ENCODE data around the gene FAM110A. TPM values are rescaled to one million over a fixed set of nuclear protein-coding genes. Genes with fewer than 3 reads are reported as not detected.

The FAM110A gene
- total RNA-seq, 2 donors from 2014 or later = 12.1 to 16.9 TPM

DNA sequence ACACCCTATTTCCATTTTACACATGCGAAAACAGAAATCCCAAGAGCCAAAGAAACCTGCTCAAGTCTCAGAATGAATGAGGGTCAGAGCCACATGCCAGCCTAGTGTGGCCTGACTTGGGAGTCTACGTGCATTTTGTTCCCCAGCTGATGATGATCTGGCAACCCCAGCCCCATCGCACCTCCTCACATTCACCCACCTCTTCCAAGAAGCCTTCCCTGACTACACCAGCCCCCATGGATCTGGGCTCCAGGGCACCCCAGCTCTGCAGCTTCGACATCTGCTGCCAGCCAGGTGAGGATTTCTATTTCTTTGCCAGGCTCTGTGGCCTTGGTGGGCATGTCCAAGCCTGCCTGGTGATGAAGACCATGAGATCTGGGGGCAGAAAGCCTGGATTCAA lies 41.6 kb downstream of the FAM110A start:
- Mint-ChIP-seq H3K36me3 (ENCODE audit: low read depth) (no peaks in the 10 kb centered on the region), H3K27ac (no peak overlapping the region), H3K4me1 (no peaks in the 10 kb centered on the region), H3K27me3 (ENCODE audit: insufficient read depth) (peaks cover 17% of the 10 kb centered on the region), H3K9me3 (no peaks in the 10 kb centered on the region), H3K4me3 (no peak overlapping the region)
- no peaks in the 10 kb centered on the region for H3K9me3 ChIP-seq (ENCODE audit: control insufficient read depth, low read length)
- no peak overlapping the region for H3K4me3 ChIP-seq (ENCODE audit: low read length)
- DNase-seq = no peak
- WGBS, 2 experiments (ENCODE audit: insufficient coverage in 1 of 2, insufficient read length in 1 of 2) = 89 to 100% methylated on average over 2 to 4 of the region's 4 CpGs
- no peak overlapping the region for H3K27ac ChIP-seq (ENCODE audit: low read depth, low read length)
- no peak overlapping the region for H3K9ac ChIP-seq (ENCODE audit: extremely low read depth, low read length, poor library complexity, severe bottlenecking)
- no peaks in the 10 kb centered on the region for H3K36me3 ChIP-seq (ENCODE audit: control insufficient read depth, insufficient read depth, low read length)
- TF ChIP-seq, protein P1, sequence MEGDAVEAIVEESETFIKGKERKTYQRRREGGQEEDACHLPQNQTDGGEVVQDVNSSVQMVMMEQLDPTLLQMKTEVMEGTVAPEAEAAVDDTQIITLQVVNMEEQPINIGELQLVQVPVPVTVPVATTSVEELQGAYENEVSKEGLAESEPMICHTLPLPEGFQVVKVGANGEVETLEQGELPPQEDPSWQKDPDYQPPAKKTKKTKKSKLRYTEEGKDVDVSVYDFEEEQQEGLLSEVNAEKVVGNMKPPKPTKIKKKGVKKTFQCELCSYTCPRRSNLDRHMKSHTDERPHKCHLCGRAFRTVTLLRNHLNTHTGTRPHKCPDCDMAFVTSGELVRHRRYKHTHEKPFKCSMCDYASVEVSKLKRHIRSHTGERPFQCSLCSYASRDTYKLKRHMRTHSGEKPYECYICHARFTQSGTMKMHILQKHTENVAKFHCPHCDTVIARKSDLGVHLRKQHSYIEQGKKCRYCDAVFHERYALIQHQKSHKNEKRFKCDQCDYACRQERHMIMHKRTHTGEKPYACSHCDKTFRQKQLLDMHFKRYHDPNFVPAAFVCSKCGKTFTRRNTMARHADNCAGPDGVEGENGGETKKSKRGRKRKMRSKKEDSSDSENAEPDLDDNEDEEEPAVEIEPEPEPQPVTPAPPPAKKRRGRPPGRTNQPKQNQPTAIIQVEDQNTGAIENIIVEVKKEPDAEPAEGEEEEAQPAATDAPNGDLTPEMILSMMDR (conservative IDR thresholded peaks at IDR 0.05) = no peak
- peaks cover 5% of the 10 kb centered on the region for H3K27me3 ChIP-seq (ENCODE audit: control insufficient read depth, insufficient read depth, low read length, poor library complexity, severe bottlenecking)
- H3K4me1 ChIP-seq (ENCODE audit: control insufficient read depth, insufficient read depth, low read length) = no peaks in the 10 kb centered on the region

DNA sequence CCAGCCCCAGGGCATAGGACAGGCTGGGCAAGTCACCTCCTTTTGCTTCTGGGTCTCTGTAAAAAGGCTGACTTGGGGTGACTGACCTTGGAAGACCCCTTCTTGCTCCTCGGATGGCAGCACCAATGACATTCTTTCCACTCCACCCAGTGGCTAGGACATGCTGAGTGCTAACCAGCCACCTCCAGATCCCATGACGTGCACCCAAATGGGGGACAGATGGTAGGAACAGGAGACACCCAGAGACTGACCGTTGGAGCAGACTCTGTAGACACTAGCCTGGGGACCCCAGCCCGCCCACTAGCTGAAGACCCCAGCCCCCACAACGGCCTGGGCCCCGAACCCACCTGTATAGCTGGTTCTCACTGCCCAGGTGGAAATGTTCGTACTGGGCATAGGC lies 44.3 kb downstream of the FAM110A start:
- no peak overlapping the region for H3K4me3 ChIP-seq (ENCODE audit: low read length)
- H3K4me1 Mint-ChIP-seq = no peaks in the 10 kb centered on the region
- no peaks in the 10 kb centered on the region for H3K36me3 Mint-ChIP-seq (ENCODE audit: low read depth)
- TF ChIP-seq, protein P1 (conservative IDR thresholded peaks at IDR 0.05) = no peak
- H3K27ac ChIP-seq (ENCODE audit: low read depth, low read length) = no peak overlapping the region
- H3K9me3 Mint-ChIP-seq = no peaks in the 10 kb centered on the region
- H3K4me1 ChIP-seq (ENCODE audit: control insufficient read depth, insufficient read depth, low read length) = no peaks in the 10 kb centered on the region
- peaks cover 5% of the 10 kb centered on the region for H3K27me3 ChIP-seq (ENCODE audit: control insufficient read depth, insufficient read depth, low read length, poor library complexity, severe bottlenecking)
- DNase-seq = no peak
- H3K27ac Mint-ChIP-seq = no peak overlapping the region
- H3K4me3 Mint-ChIP-seq = no peak overlapping the region
- H3K9me3 ChIP-seq (ENCODE audit: control insufficient read depth, low read length) = no peaks in the 10 kb centered on the region
- peaks cover 14% of the 10 kb centered on the region for H3K27me3 Mint-ChIP-seq (ENCODE audit: insufficient read depth)
- 75 to 83% methylated on average over 3 to 7 of the region's 7 CpGs for WGBS, 2 experiments (ENCODE audit: insufficient coverage in 1 of 2, insufficient read length in 1 of 2)
- H3K36me3 ChIP-seq (ENCODE audit: control insufficient read depth, insufficient read depth, low read length) = no peaks in the 10 kb centered on the region
- no peak overlapping the region for H3K9ac ChIP-seq (ENCODE audit: extremely low read depth, low read length, poor library complexity, severe bottlenecking)

DNA sequence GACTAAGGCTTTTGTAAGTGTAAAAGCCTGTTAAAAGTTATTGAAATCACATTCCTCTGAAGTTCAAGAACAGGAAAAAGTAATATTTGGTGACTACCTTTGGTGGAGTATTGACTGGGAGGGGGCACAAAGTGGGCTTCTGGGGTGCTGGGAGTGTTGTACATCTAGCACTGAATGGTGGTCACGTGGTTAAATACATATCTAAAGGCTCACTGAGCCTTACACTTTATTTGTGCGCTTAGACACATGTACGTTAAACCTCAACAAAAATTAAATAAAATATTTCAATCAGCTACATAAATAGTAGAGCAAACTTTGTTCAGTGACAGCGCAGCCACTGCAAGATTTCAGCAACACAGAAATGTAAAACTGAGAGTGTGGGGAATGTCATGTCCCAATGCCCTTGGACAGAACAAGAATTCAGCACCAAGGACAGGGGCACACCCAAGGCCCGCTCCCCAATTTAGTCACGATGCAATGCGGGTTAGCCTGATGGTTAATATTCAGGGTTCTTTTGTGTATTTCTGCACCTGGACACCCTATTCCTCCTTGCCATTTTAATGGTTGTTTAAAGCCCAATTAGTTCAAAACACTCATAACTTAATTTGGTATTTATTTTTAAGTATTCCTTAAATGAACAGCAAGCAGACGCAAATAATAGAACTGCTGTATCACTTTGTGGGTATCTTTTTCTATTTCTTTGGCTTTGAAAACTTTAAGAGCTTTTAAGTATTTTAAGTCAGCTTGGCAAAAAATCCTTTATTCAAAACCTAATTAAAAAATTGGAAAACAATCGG lies 45.2 kb downstream of the FAM110A start:
- Mint-ChIP-seq H3K9me3 (no peaks in the 10 kb centered on the region), H3K4me3 (no peak overlapping the region), H3K4me1 (no peaks in the 10 kb centered on the region), H3K36me3 (ENCODE audit: low read depth) (no peaks in the 10 kb centered on the region), H3K27me3 (ENCODE audit: insufficient read depth) (peaks cover 21% of the 10 kb centered on the region), H3K27ac (no peak overlapping the region)
- H3K27me3 ChIP-seq (ENCODE audit: control insufficient read depth, insufficient read depth, low read length, poor library complexity, severe bottlenecking) = peaks cover 9% of the 10 kb centered on the region
- H3K9me3 ChIP-seq (ENCODE audit: control insufficient read depth, low read length) = no peaks in the 10 kb centered on the region
- no peak overlapping the region for H3K27ac ChIP-seq (ENCODE audit: low read depth, low read length)
- 65 to 78% methylated on average over 6 to 9 of the region's 9 CpGs for WGBS, 2 experiments (ENCODE audit: insufficient coverage in 1 of 2, insufficient read length in 1 of 2)
- H3K36me3 ChIP-seq (ENCODE audit: control insufficient read depth, insufficient read depth, low read length) = no peaks in the 10 kb centered on the region
- H3K9ac ChIP-seq (ENCODE audit: extremely low read depth, low read length, poor library complexity, severe bottlenecking) = no peak overlapping the region
- peak; percentile 87 for DNase-seq
- TF ChIP-seq, protein P1 (conservative IDR thresholded peaks at IDR 0.05) = no peak
- no peaks in the 10 kb centered on the region for H3K4me1 ChIP-seq (ENCODE audit: control insufficient read depth, insufficient read depth, low read length)
- H3K4me3 ChIP-seq (ENCODE audit: low read length) = no peak overlapping the region

Measured in endodermal cell (in vitro differentiated cells).